IMR-90 (cell line): ENCODE results near the gene ACOT12.

Experiments
- CTCF ChIP-seq: conservative IDR thresholded peaks from 2 replicates; pipeline ENCODE4 v1.5.1; 2012; ENCODE audit warnings: mild to moderate bottlenecking, low read depth, low read length, improper control_type of control experiment
- ELK1 ChIP-seq: fragments of 150-350 bp; IDR thresholded peaks from 2 replicates; pipeline ENCODE4 v1.6.1; 2016; ENCODE audit warnings: low read depth, mild to moderate bottlenecking, low read length, moderate library complexity, borderline replicate concordance
- POLR2A ChIP-seq: IDR thresholded peaks from 2 replicates; pipeline ENCODE4 v1.6.1; 2012; ENCODE audit warnings: mild to moderate bottlenecking, low read depth, low read length
- RFX5 ChIP-seq: IDR thresholded peaks from 2 replicates; pipeline ENCODE4 v1.8.0; 2012; ENCODE audit warnings: low read depth, mild to moderate bottlenecking, low read length, moderate library complexity

- no peak for TF ChIP-seq POLR2A
- no peak for TF ChIP-seq CTCF
- TF ChIP-seq ELK1, result no peak
- TF ChIP-seq RFX5, result no peak
Measured at GRCh38 chr5:81398741-81399140, 4.8 kb upstream of the ACOT12 start.
